Colonic mucosa (tissue), 4 donors: ENCODE results near the gene CACNA1S. TPM values are rescaled to one million over a fixed set of nuclear protein-coding genes. Genes with fewer than 3 reads are reported as not detected.

Experiments used
- DNase-seq: peaks from one replicate; pipeline ENCODE4 v3.0.0-alpha.2; 2020
- H3K27ac ChIP-seq: fragments of 200-600 bp; one replicate; pipeline ENCODE4 v1.8.0; 2021
- H3K27me3 ChIP-seq: fragments of 200-600 bp; one replicate; pipeline ENCODE4 v1.8.0; 2021
- H3K36me3 ChIP-seq: fragments of 200-600 bp; one replicate; pipeline ENCODE4 v1.8.0; 2021
- H3K4me1 ChIP-seq: fragments of 200-600 bp; one replicate; pipeline ENCODE4 v1.8.0; 2021; ENCODE audit warnings: mild to moderate bottlenecking
- H3K4me3 ChIP-seq: fragments of 200-600 bp; one replicate; pipeline ENCODE4 v1.8.0; 2021
- H3K9ac ChIP-seq, 2 donors: one replicate each; pipeline ENCODE4 v1.7.0; 2013; ENCODE audit warnings: control low read depth in 2 of 2, low read depth in 2 of 2, low read length in 2 of 2
- H3K9me3 ChIP-seq: fragments of 200-600 bp; one replicate; pipeline ENCODE4 v1.8.0; 2021
- intact Hi-C: fragments of 100-400 bp; cut with DNase I; formaldehyde crosslinking; loops from one replicate; pipeline ENCODE4 v1.14.1; 2022
- total RNA-seq, 2 donors: library from RNA; stranded (reverse); fragmentation: NEBNext Ultra II Directional in 1 of 2; extraction: Animal tissue kit (Norgen Biotek cat#: 25700) in 1 of 2; gene quantifications; one replicate each; pipeline ENCODE4 v1.2.1, GENCODE V29; 2021
- TF ChIP-seq, protein P1 (sequence below): fragments of 200-600 bp; IDR thresholded peaks from one replicate; pipeline ENCODE4 v1.8.0; 2022; ENCODE audit warnings: antibody characterized with exemption, mild to moderate bottlenecking
- donor health status: healthy.
- donor health status: DM: no; HTN: no; CAD: no.
- donor health status: DM: no; HTN: no; CAD: no.

CACNA1S gene
- total RNA-seq, 2 donors from 2014 or later: not detected

DNA sequence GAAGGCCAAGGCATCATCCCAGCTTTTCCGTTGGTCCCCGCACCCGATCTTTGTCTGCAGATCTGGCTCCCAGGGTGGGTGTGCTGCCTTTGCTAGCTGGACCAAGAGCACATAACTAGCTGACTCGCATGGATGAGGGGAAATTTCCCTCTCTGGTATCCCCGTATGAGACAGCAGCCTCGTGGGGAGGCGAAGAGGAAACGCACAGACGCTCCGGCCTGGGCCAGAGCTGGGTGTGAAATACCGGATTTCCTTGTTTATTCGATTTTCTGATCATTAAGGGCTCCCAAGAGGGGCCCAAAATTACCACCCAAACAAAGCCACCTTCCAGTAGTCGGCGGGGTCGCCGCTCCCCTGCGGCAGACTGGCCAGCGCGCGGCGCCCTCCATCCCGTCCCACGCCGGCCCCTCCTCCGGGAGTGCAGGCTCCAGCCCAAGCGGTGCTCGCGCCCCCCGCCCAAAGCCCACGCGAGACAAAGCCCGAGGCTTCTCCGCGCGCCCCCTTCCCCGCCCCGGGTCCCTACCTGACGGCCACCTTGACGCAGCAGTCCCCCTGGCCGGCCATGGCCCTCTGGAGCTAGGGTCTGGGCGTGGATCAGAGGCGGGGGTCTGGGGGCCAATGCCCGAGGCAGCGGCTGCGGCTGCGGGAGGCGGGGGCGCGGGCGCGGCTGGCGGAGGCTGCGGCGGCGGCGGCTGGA is 89.3 kb downstream of the CACNA1S start:
- Histone ChIP-seq H3K36me3 (no peaks in the 10 kb centered on the region), H3K27me3 (no peaks in the 10 kb centered on the region), H3K4me3 (peak overlapping the region; percentile 63), H3K9me3 (no peaks in the 10 kb centered on the region), H3K4me1 (peaks cover 22% of the 10 kb centered on the region), H3K27ac (no peak overlapping the region), H3K9ac (peak overlapping the region; percentile 65 to 73)
- intact Hi-C loops: no loop called here
- TF ChIP-seq, protein P1, sequence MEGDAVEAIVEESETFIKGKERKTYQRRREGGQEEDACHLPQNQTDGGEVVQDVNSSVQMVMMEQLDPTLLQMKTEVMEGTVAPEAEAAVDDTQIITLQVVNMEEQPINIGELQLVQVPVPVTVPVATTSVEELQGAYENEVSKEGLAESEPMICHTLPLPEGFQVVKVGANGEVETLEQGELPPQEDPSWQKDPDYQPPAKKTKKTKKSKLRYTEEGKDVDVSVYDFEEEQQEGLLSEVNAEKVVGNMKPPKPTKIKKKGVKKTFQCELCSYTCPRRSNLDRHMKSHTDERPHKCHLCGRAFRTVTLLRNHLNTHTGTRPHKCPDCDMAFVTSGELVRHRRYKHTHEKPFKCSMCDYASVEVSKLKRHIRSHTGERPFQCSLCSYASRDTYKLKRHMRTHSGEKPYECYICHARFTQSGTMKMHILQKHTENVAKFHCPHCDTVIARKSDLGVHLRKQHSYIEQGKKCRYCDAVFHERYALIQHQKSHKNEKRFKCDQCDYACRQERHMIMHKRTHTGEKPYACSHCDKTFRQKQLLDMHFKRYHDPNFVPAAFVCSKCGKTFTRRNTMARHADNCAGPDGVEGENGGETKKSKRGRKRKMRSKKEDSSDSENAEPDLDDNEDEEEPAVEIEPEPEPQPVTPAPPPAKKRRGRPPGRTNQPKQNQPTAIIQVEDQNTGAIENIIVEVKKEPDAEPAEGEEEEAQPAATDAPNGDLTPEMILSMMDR: no peak
- DNase-seq: peak; percentile 32

DNA sequence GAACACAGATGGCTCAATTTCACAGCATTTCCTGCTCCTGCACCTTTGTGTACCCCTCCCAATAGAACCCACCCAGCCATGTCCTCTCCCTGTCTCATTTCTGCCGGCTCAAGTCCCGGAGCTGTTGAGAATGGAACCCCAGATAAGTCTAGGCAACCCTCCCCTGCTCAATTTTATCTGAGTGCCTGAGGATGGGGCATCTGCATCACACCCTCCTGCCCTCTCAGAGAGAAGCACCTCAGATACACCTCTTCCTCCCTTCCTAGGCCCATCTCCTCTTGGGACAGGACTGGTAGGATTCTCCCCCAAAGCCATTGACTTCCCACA is 89.8 kb downstream of the CACNA1S start:
- Histone ChIP-seq H3K9me3 (no peaks in the 10 kb centered on the region), H3K9ac (peak overlapping the region; percentile 65 to 73), H3K27ac (no peak overlapping the region), H3K27me3 (no peaks in the 10 kb centered on the region), H3K4me3 (peak overlapping the region; percentile 63), H3K4me1 (peaks cover 22% of the 10 kb centered on the region), H3K36me3 (no peaks in the 10 kb centered on the region)
- DNase-seq: no peak
- TF ChIP-seq, protein P1: no peak
- intact Hi-C loops: no loop called here

DNA sequence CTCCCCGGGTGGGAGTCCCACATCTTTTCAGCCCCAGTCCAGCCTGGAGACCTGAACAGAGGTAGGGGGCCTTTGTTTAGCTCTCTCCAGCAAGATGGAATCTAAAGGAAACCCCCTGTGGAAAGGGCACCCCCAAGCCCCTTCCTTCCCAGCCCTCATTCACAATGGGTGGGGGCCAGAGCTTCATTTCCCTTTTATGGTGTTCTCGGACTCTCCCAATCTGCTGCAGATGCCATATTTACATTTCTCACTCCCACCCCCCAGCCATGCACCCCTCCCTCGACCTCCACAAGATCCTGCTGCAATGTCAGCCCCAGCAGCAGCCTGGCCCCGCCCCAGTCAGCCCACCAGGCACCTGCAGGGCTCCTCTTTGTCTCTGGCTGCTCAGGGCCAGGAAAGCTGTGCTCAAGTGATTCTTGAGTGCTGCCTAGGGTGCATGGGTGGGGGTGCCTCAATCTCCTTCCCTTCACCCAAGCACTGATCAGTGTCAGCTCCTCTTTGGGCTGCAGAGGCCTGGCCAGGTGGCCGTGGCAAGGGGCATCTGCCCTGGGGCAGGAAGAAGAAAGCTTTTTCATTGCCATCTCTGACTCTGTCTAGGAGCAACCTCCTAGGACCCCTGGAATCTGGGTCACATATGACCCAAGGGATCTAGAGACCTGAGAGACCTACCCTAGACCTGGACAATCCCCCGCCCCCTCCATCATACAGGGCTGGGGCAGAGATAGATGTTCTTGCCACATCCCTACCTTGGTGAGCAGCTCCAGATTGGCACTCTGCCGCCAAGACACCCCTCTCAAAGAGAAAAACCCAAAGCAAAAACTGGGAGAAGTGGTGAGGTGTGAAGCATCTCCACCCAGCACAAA is 90.4 kb downstream of the CACNA1S start:
- Histone ChIP-seq H3K9ac (peak overlapping the region; percentile 51 to 65), H3K27ac (peak overlapping the region; percentile 17), H3K4me1 (peaks cover 23% of the 10 kb centered on the region), H3K36me3 (no peaks in the 10 kb centered on the region), H3K4me3 (peak overlapping the region; percentile 63), H3K9me3 (no peaks in the 10 kb centered on the region), H3K27me3 (no peaks in the 10 kb centered on the region)
- intact Hi-C loops: no loop called here
- no peak for DNase-seq
- TF ChIP-seq, protein P1: no peak

DNA sequence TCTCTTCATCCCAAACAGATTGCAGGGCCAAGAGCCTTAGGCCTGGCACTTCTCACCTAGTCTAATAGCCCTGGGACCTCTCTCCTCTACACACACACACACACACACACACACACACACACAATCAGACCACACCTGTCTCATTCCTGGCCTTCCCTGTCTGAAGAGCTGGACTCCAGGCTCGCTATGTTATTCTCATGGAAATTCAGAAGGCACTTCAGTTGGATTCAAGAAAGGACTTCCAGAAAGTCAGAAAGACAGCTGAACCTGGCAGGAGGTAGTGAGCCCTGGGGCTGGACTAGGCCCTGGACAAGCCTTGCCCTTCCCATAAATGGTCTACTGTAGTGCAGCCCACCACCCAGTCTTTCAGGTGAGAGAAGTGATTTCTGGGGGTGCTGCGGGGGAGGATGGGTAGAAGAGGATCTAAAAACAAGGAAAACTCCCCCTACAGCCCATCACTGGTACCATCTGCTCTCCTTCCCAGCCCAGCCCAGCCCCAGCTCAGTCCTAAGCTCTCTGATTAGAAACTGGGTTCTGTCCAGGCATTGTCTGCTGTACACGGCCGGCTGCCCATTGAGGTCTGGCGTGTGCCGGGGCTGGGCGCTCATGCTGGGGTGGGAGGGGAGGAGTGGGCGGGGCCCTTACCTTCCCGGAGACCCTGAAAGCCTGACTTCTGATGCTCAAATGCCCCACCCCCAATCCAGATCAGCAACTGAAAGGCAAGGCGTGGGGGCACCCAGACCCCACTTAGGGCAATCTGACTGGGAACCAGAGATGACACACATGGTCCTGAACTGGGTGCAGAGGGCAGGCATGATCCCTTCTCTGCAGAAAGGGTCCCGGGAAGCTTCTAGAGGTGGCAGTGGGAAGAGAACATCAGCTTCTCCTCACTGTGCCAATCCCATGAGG is 91.3 kb downstream of the CACNA1S start:
- Histone ChIP-seq H3K4me3 (no peak overlapping the region), H3K9ac (peak overlapping the region; percentile 51 to 68), H3K9me3 (no peaks in the 10 kb centered on the region), H3K27me3 (no peaks in the 10 kb centered on the region), H3K36me3 (no peaks in the 10 kb centered on the region), H3K4me1 (peaks cover 24% of the 10 kb centered on the region), H3K27ac (peak overlapping the region; percentile 76)
- DNase-seq: peak; percentile 43
- intact Hi-C loops: no loop called here
- TF ChIP-seq, protein P1: no peak

DNA sequence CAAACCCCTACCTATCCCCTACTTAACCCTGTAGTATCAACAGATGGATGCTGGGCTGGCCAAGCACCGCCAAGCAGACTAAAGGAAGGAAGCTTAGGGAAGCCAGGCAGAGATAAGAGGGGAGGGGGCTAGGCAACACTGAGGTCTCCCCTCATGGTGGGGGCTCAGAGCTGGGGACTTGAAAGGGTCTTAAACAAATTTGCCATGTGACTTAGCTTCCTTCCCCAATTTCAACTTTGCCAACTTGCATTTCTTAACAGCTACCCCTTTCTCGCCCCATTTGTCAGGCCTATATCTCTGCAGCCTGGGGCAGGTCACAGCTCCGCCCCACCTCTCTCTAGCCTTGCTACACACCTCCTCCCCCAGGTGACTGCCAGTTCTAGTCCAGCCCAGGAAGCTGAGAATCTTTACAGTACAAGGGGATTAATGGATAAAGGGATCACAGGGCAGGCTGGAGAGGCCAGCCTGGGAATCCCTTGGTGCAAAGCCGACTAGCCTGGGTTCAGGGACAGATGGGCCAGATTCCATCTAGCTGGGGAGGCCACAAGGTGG is 92.1 kb downstream of the CACNA1S start:
- peak; percentile 69 for DNase-seq
- intact Hi-C loops: no loop called here
- no peaks in the 10 kb centered on the region for H3K27me3 ChIP-seq
- TF ChIP-seq, protein P1: no peak
- H3K9ac ChIP-seq: peak overlapping the region; percentile 28 to 68
- peaks cover 31% of the 10 kb centered on the region for H3K4me1 ChIP-seq
- peak overlapping the region; percentile 76 for H3K27ac ChIP-seq
- H3K36me3 ChIP-seq: no peaks in the 10 kb centered on the region
- no peak overlapping the region for H3K4me3 ChIP-seq
- H3K9me3 ChIP-seq: no peaks in the 10 kb centered on the region
